ENCODE measurements around the gene TM6SF1.
"Not testable (repeated sequence)": the region's sequence is repeated elsewhere in the genome, so short reads cannot be mapped to it uniquely, and the experiment has no call there.

TM6SF1 gene

DNA sequence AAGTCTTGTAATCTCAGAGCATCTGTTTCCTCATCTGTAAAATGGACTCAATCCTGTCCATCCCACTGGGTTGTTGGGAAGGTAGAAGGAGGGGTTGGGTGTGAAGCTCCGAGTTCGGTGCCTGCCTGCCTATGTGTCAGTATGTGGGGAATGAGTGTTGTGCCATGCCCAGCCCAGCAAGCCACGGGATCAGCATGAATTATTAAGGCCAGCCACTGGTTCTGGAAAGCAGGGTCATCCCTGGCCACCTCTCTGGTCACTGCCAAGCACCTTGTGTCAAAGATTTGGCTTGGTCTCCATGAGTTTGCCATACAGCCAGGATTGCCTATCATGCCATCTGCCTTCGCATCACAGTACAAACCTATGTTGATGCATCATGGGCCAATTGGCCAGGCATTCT, 11.5 kb downstream of the TM6SF1 start:
- DNase-seq, result no peak

DNA sequence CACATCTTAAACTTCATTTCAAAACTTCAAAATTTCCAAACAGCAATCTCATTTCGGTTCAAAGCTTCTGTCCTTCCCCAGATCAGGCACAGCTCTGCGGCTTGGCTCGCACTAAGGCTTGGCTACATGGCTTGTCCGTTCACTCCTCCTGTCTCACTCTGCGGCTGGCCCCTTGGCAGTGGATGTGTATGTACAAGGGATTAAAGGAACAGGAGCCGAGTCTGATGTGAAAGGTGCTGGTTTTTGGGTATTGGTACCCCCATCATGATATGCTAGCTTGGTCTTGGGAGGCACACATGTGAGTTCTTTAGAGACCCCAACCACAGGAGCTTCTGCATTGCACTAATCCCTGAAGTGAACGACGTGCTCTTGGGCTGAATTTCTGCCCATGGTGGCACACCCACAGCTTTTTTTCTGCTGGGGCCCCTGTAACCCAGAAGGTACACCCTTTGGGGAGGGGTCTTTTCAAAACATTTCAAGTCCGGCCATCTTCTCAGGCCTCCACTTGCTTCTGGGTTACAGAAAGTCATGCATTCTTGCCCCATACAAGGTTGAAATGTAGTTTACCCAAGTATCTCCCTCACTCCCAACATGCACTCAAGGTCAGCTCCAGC, 12.6 kb downstream of the TM6SF1 start:
- DNase-seq, result no peak

DNA sequence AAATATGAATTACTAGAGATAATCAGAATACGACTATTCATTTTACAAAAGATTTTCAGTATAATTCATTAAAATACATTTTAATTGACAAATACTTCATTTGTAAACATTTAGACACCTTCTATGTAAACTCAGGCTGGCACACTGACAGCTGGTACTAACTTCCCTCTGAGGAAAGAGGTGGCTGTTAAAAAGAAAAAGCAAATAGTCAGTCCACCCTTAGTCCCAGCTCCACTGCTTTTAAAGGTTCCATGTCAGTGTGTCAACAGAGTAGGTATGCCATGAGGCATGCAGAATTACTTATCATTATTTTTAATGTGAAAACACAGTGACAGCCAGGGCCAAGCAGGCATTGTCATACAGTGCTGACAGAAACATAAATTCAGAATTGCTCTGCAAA, 16.1 kb downstream of the TM6SF1 start:
- no peak for DNase-seq

DNA sequence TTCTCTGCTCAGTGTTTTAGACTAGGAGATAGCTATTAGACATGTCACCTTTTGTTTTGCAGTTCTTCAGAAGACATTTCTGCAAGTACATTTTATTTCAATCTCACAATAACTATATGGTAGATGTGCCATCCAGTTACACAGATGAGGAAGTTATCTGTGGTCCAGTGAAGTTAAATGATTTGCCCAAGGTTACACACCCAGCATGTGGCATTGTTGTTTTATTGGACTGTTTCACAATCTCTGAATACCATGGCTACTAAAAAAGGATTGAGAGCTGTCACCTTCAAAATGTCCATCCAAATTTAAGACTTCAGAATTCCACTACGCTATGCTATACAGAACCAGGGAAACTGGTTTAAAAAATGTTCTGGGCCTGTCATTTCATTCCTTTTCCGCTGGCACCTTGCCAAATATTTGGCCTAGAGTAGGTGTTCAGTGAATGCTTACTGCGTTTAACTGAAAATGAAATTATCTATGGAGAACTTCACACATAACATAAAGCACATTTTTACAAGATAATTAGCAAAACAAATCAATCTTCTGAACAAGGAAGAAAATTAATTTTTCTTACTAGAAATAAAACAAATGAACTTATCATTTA, 20.2 kb downstream of the TM6SF1 start:
- no peak for DNase-seq

DNA sequence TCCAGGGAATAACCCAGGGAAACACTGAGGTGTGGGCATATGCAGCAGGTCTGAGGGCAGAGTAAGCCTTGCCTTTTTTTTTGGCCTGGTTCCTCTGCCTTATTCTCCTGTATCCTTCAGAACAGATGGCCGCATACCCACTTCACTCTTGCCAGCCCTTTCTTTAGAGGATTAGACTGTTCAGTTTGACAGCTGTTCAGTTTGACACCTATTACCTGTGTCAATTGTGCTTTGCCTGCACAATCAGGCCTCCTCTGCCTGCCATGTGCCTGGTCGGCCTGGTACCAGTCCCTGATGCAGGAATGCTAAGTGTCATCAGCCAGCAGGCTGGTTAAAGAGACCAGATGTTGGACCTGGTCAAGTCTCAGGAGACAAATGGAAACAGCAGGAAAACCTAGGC, 22.3 kb downstream of the TM6SF1 start:
- DNase-seq, result no peak

DNA sequence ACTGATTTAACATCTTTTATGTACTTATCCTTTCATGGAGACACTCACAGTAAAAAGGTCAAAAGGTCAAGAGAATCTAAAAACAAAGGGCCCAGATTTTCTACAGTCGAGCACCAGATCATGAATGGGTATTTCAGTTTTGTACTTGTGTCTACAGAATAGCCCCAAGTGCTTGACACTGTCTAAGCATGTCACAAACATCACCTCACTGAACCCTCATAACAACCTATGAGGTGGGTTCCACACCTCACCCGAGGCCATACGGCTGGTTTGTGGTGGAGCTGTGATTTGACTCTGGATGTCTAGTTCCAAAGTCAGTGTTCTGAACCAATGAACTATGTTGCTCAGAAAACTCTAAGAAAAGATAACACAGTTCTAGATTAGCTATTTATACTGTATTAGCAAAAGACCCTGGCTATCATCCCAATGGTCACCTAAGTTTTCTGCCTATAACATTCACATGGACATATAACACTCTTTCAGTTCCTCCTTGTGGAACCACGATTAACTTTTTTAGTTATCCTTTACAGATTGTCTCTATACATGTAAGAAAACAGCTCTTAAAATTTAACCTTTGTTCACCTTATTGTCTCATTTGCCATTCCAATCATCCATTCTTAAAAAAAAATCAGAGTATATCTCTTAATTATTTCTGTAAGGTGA, 25.5 kb downstream of the TM6SF1 start:
- DNase-seq, result no peak

DNA sequence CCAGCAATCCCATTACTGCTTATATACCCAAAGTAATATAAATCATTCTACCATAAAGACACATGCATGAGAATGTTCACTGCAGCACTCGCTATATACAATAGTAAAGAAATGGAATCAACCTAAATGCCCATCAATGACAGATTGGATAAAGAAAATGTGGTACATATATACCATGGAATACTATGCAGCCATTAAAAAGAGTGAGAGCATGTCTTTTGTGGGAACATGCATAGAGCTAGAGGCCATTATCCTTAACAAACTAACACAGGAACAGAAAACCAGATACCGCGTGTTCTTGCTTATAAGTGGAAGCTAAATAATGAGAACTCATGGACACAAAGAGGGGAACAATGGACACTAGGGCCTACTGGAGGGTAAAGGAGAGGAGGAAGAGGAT, 34.7 kb downstream of the TM6SF1 start:
- not testable (repeated sequence) for DNase-seq

DNA sequence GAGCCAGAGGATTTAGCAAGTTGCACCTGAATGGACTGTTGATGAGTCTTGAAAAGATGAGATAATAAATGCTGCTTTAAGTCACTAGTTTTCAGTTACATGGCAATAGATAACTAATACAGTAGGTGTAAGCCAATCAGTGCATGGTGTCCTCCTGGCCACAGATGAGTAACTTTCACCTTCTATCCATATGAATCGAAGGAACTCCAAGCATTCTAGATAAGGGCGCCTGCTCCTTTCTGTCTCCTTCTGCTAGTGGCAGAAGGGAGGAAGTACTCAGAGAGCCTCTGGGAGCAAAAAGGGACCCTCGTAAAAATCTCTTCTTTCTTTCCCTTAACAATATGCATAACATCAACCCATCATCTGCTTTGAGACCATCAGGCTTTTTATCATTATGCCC, 37.3 kb downstream of the TM6SF1 start:
- no peak for DNase-seq

DNA sequence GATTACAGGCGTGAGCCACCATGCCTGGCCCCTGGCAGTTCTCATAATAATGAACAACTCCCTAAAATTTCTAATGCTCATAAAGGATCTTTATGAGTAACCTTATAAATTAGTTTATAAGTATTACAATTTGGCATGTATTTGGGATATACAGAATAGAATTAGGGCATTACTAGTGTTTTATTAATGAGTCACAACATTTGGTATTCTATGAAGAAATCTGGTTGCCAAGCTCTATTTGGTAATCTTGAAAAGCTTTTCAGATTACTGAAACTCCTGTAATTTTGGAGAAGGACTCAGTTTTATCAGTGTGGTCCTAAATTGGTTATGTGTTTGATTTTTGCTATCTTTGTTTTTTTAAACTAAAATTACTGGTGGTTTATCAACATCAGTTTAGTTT, 45.8 kb downstream of the TM6SF1 start:
- DNase-seq, result no peak

DNA sequence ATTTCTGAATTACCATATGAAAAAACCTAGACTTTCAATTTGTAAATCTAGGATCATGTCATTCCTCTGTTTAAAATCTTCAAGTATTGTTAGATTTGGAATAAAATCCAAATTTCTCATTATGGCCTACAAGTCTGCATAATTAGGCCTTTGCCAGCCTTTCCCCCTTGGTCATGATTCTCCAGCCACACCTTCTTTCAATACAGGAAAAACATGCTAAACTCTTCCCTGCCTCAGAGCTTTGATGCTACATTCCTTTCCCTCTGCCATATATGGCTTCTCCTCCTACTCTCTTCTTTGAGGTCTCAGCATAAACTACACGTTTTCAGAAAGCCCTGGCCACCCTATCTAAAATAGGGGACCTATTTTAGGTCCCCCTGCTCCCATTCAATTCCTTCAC, 48.5 kb downstream of the TM6SF1 start:
- DNase-seq, result no peak

DNA sequence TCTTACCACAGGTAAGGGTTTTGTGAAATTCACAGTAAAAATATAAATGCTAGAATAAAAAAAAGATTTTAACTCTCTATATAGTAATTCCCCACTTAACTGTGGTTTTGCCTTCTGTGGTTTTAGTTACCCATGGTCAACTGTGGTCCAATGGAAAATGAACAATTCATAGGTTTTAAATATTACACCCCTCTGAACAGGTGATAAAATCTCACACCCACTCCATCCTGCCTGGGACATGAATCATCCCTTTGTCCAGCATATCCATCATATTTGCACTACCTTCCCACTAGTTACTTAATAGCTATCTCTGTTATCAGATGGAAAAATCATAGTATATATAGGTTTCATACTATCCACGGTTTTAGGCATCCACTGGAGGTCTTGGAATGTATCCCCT, 50.9 kb downstream of the TM6SF1 start:
- DNase-seq, result no peak

DNA sequence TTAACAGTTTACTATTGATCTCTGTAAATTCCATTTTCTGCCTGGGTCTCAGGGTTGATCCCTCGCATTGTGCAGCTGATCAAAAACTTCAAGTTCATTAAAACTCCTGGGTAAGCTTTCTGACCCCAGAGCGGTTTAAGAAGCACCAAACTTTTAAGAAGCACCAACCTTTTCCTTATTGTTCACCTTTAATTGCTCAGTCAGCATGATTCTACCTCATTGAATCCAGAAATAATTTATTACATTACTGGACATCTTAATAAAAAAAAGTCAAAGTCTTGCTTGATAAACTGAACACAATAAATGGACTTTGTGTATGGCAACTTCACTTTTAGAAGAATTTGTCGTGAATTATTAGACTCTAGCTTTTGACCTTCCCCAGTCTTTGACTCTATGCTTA, 53.3 kb downstream of the TM6SF1 start:
- DNase-seq, result no peak

DNA sequence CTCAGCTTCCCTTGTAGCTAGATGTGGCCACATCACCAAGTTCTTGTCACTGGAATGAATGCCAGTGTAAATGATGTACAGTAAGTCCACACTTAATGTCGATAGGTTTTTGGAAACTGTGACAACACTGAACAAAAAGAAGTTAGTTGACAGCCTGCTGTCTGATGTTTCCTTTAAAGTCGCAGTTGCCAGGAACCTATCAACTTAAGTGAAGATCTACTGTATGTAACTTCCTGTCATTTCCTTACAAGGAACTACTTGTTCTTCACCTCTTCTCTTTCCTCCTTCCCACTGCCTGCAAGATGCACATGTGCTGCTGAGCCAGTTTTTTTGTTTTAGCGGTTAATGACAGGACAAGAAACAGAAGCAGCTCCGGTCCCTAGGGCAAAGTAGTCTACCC, 55.6 kb downstream of the TM6SF1 start:
- no peak for DNase-seq

DNA sequence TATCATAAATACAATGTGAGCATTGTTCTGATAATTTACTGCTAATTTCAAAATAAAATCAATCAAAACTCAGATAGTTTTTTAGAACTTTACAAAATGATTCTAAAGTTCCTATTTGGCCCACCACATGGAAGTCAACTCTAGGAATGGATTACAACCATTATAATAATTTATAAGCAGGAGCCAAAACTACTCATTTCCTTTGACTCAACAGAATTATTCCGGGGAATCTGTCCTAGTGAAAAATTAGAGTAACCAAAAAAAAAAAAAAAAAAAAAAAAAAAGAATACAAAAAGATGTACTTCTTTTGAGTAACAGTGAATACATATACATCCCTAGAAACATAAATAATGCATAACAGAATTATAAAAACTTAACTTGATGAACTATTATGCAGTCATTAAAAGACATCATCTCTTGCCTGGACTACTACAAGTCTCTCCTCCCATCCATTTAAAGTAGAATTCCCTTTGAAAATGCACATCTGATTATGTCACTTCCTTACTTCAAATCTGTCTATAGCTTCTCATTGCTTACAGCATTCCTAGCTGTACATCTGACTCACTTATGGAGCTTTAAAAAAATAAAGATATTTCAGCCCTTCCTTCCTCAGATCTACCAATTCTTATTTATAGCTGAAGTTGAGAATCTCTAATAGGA, 56.8 kb downstream of the TM6SF1 start:
- DNase-seq, result no peak

DNA sequence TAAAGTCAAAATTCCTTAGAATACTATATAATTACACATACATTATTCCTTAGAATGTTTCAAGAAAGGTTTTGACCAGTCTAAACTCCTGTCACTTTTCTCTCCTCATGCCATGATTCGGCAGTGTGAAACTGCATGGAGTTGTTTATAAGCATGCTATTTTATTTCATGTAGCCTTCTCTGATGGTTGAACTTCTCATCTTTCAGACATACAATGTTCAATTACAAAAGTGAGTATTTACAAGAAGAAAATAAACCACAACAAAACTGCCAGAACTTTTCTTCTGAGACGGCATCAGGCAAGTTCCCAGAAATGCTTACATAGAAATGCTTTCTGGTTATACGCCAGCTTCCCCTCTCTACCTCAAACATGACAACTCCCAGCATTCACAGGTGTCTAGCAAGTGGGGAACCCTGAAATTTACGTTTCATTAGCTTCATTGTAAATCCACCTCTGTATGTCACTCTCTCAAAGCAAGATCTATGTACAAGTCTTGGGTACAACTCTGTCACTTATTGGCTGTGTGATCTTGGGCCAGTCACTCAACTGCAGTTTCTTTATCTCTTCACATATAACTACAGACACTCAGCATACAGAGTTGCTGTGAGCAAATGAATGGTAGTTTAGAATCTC, 57.4 kb downstream of the TM6SF1 start:
- no peak for DNase-seq

DNA sequence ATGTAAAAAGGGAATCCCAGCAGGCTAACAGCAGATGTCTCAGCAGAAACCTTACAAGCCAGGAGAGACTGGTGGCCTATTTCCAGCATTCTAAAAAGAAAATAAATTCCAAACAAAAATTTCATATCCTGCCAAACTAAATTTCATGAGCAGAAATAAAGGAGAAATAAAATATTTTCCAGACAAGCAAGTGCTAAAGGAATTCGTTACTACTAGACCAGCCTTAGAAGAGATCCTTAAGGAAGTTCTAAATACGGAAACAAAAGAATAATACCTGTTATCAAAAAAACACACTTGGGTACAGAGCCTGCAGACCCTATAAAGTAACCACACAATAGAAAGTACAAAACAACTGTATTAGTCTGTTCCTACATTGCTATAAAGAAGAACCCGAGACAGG, 58.8 kb downstream of the TM6SF1 start:
- no peak for DNase-seq

DNA sequence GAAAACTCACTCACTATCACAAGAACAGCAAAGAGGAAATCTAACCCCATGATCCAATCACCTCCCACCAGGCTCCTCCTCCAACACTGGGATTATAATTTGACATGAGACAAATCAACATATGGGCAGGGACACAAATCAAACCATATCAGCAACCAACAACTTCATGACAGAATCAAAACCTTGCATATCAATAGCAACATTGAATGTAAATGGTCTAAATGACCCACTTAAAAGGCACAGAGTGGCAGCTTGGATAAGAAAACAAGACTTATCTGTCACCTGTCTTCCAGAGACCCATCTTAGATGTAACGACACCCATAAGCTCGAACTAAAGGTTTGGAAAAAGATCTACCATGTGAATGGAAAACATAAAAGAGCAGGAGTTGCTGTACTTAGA, 59.4 kb downstream of the TM6SF1 start:
- DNase-seq, result no peak

DNA sequence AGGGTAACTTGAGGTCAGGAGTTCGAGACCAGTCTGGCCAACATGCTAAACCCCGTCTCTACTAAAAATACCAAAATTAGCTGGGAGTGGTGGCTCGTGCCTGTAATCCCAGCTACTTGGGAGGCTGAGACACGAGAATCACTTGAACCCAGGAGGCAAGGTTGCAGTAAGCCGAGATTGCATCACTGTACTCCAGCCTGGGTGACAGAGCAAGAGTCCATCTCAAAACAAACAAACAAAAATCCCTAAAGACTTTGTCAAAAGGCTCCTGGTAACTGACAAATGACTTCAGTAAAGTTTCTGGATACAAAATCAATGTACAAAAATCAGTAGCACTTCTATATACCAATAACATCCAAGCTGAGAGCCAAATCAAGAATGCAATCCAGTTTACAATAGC, 62.1 kb downstream of the TM6SF1 start:
- not testable (repeated sequence) for DNase-seq

DNA sequence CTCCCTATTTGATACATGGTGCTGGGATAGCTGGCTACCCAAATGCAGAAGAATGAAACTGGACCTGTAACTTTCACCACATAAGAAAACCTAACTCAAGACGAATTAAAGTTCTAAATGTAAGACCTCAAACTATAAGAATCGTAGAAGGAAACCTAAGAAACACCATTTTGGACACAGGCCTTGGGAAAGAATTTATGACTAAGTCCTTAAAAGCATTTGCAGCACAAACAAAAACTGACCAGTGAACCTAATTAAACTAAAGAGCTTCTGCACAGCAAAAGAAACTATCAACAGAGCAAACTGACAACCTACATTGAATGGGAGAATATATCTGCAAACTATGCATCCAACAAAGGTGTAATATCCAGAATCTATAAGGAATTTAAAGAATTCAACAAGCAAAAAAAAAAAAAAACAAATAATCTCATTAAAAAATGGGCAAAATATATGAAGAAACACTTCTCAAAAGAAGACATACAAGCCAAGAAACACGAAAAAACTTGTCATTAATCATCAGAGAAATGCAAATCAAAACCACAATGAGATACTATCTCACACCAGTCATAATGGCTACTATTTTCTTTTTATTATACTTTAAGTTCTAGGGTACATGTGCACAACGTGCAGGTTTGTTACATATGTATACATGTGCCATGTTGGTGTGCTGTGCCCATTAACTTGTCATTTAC, 63.2 kb downstream of the TM6SF1 start:
- DNase-seq, result no peak

DNA sequence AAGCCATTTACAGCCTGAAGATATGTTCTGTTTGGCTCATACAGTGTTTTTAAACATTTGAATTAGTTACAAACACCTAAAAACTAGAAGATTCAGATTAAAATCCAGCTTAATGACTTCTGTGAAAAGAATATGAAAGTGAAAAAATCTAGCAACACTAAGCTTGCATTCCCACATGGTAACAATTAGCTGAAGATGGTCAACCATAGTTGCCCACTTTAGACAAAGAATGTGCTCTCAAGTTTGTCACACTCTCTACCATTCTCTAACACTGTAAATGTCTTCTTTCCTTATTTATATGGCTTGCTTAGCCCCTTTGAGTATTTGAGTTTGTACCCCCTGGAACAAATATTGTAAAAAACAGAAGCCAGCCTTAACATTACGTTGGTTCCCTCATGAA, 67.4 kb downstream of the TM6SF1 start:
- no peak for DNase-seq

DNA sequence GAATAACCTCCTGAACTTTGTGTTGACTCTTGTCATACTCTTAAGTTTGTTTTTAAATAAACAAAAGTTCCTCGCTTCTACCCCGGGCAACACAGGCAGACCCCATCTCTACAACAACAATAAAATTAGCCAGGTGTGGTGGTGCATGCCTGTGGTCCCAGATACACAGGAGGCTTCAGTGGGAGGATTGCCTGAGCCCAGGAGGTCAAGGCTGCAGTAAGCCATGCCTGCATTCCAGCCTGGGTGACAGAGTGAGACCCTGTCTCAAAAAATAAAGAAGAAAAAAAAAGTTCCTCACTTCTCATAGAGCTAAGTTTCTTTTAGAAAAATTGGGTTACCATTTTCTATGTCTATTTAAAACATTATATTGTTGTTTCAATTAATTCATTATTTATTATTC, 70.9 kb downstream of the TM6SF1 start:
- DNase-seq, result no peak

DNA sequence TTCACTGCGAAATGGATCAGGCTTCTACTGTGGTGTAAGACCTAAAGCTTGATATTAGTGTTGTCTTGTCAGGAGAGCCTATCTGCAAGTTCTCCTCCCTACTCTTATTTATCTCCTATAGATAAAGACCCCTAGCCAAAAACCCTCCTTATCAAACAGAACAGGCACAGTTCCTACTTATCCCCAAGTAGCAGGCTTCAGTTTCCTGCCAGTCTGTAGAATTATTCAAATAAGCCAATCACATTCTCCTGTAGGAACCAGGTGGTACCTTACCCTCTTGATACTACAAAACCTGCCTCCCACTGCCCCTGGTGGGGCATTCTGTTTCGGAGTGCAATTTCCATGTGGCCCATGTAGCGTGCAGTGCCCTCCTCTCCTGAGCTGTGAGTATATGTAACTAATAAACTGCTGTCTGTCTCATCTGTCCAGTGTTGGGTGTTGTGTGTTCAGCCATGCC, 71.5 kb downstream of the TM6SF1 start:
- DNase-seq, result no peak

DNA sequence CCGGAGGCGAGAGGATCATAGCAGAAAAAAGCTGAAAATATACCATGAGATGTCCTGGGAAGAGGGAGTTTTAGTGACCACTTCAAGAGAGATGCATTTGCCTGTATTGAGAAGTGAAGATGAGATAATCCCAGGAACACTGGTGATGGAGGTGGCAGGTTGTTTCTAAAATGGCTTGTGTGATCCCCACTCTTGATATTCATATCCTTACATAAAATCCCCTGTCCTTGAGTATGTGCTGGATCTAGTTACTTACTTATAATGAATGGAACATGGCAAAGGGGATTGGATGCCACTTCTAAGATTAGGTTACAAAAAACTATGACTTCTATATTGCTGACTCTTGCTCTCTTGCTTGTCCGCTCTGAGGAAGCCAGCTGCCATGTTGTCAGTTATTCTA, 78.1 kb downstream of the TM6SF1 start:
- no peak for DNase-seq
